HEK293 (cell line): ENCODE data around the gene CREBBP.

Source experiments
- CTCF ChIA-PET: fragments of 350-600 bp; formaldehyde crosslinking; extraction: SDS; loops from one replicate; lab custom pipeline; 2021; ENCODE audit warnings: antibody characterized with exemption; lab: Yijun Ruan, JAX
- POLR2A ChIA-PET: fragments of 300-600 bp; formaldehyde crosslinking; extraction: SDS; loops from one replicate; lab custom pipeline; 2020; ENCODE audit warnings: antibody characterized with exemption, inconsistent platforms; lab: Yijun Ruan, JAX
- H3K27ac ChIP-seq: fragments of 200-500 bp; sonication (Bioruptor generic); 2 replicates; pipeline ENCODE4 v1.5.1; 2014; ENCODE audit warnings: low read depth, low read length, control low read depth, inconsistent platforms; ENCODE audit errors: extremely low read depth
- H3K36me3 ChIP-seq, 2 experiments: fragments of 200-500 bp in 1 of 2; sonication (Bioruptor generic) in 1 of 2; 1 replicate in 1 of 2; 2 replicates in 1 of 2; pipeline ENCODE4 v1.5.1; 2014 to 2017; ENCODE audit warnings: inconsistent platforms in 2 of 2, low read length in 2 of 2; ENCODE audit not compliant: control insufficient read depth in 2 of 2, insufficient read depth in 1 of 2
- H3K4me1 ChIP-seq: fragments of 200-500 bp; sonication (Bioruptor generic); 2 replicates; pipeline ENCODE4 v1.5.1; 2014; ENCODE audit warnings: mild to moderate bottlenecking, low read length, inconsistent platforms; ENCODE audit not compliant: control insufficient read depth, insufficient read depth
- H3K4me3 ChIP-seq: 2 replicates; pipeline ENCODE4 v1.5.1; 2011; ENCODE audit warnings: low read depth, mild to moderate bottlenecking, control low read depth, low read length, moderate library complexity
- H3K9me3 ChIP-seq: fragments of 200-500 bp; sonication (Bioruptor generic); 2 replicates; pipeline ENCODE4 v1.5.1; 2014; ENCODE audit warnings: low read depth, low read length, inconsistent platforms; ENCODE audit not compliant: control insufficient read depth, insufficient read depth
- GLI2 ChIP-seq: fragments of 450-650 bp; formaldehyde crosslinking; IDR thresholded peaks from 2 replicates; pipeline ENCODE4; 2017; ENCODE audit warnings: missing biosample characterization, missing genetic modification characterization, low read depth, borderline replicate concordance
- MYNN ChIP-seq: fragments of 450-650 bp; formaldehyde crosslinking; IDR thresholded peaks from 2 replicates; pipeline ENCODE4 v1.5.1; 2016; ENCODE audit warnings: missing biosample characterization, missing genetic modification characterization, borderline replicate concordance
- SCRT2 ChIP-seq: fragments of 450-650 bp; formaldehyde crosslinking; IDR thresholded peaks from 2 replicates; pipeline ENCODE4 v1.5.1; 2016; ENCODE audit warnings: missing biosample characterization, missing genetic modification characterization
- WT1 ChIP-seq: fragments of 450-650 bp; formaldehyde crosslinking; IDR thresholded peaks from 2 replicates; pipeline ENCODE4 v1.5.1; 2016; ENCODE audit warnings: missing biosample characterization, missing genetic modification characterization
- YY2 ChIP-seq: fragments of 450-650 bp; formaldehyde crosslinking; IDR thresholded peaks from 2 replicates; pipeline ENCODE4 v1.5.1; 2016; ENCODE audit warnings: missing biosample characterization, missing genetic modification characterization
- ZBTB21 ChIP-seq: fragments of 450-650 bp; formaldehyde crosslinking; IDR thresholded peaks from 2 replicates; pipeline ENCODE4 v1.5.1; 2017; ENCODE audit warnings: missing biosample characterization, missing genetic modification characterization
- ZBTB26 ChIP-seq: fragments of 450-650 bp; formaldehyde crosslinking; optimal IDR thresholded peaks from 2 replicates; pipeline ENCODE3; 2016; ENCODE audit warnings: missing biosample characterization, mild to moderate bottlenecking, missing genetic modification characterization
- ZBTB8A ChIP-seq: fragments of 450-650 bp; formaldehyde crosslinking; IDR thresholded peaks from 2 replicates; pipeline ENCODE4 v1.5.1; 2016; ENCODE audit warnings: missing biosample characterization, missing genetic modification characterization
- ZFP41 ChIP-seq: fragments of 450-650 bp; formaldehyde crosslinking; IDR thresholded peaks from 2 replicates; pipeline ENCODE4 v1.5.1; 2016; ENCODE audit warnings: missing biosample characterization, missing genetic modification characterization, borderline replicate concordance
- ZIC2 ChIP-seq: fragments of 450-650 bp; formaldehyde crosslinking; IDR thresholded peaks from 2 replicates; pipeline ENCODE4 v1.5.1; 2016; ENCODE audit warnings: missing biosample characterization, missing genetic modification characterization
- ZNF140 ChIP-seq: fragments of 450-650 bp; formaldehyde crosslinking; IDR thresholded peaks from 2 replicates; pipeline ENCODE4 v1.5.1; 2016; ENCODE audit warnings: missing biosample characterization, missing genetic modification characterization
- ZNF174 ChIP-seq: fragments of 450-650 bp; formaldehyde crosslinking; IDR thresholded peaks from 2 replicates; pipeline ENCODE4 v1.5.0; 2017; ENCODE audit warnings: missing biosample characterization, mild to moderate bottlenecking, missing genetic modification characterization
- ZNF2 ChIP-seq: fragments of 450-650 bp; formaldehyde crosslinking; IDR thresholded peaks from 2 replicates; pipeline ENCODE4 v1.5.1; 2016; ENCODE audit warnings: missing biosample characterization, missing genetic modification characterization
- ZNF221 ChIP-seq: fragments of 450-650 bp; formaldehyde crosslinking; IDR thresholded peaks from 2 replicates; pipeline ENCODE4 v1.5.1; 2017; ENCODE audit warnings: missing biosample characterization, missing genetic modification characterization, borderline replicate concordance
- ZNF223 ChIP-seq: fragments of 450-650 bp; formaldehyde crosslinking; IDR thresholded peaks from 2 replicates; pipeline ENCODE4 v1.5.1; 2016; ENCODE audit warnings: missing biosample characterization, missing genetic modification characterization
- ZNF302 ChIP-seq: fragments of 450-650 bp; formaldehyde crosslinking; IDR thresholded peaks from 2 replicates; pipeline ENCODE4 v1.5.1; 2016; ENCODE audit warnings: missing biosample characterization, missing genetic modification characterization, low read depth
- ZNF341 ChIP-seq: fragments of 450-650 bp; formaldehyde crosslinking; IDR thresholded peaks from 2 replicates; pipeline ENCODE4; 2016; ENCODE audit warnings: low read depth, missing biosample characterization, missing genetic modification characterization
- ZNF391 ChIP-seq: fragments of 450-650 bp; formaldehyde crosslinking; IDR thresholded peaks from 2 replicates; pipeline ENCODE4 v1.5.1; 2016; ENCODE audit warnings: low read depth, missing biosample characterization, missing genetic modification characterization, borderline replicate concordance
- ZNF473 ChIP-seq: fragments of 450-650 bp; formaldehyde crosslinking; IDR thresholded peaks from 2 replicates; pipeline ENCODE4 v1.5.1; 2017; ENCODE audit warnings: missing biosample characterization, missing genetic modification characterization
- ZNF548 ChIP-seq: fragments of 450-650 bp; formaldehyde crosslinking; IDR thresholded peaks from 2 replicates; pipeline ENCODE4 v1.5.1; 2016; ENCODE audit warnings: missing biosample characterization, missing genetic modification characterization
- ZNF585B ChIP-seq: fragments of 450-650 bp; formaldehyde crosslinking; IDR thresholded peaks from 2 replicates; pipeline ENCODE4 v1.5.1; 2016; ENCODE audit warnings: missing biosample characterization, missing genetic modification characterization
- ZNF624 ChIP-seq: fragments of 450-650 bp; formaldehyde crosslinking; IDR thresholded peaks from 2 replicates; pipeline ENCODE4 v1.5.1; 2017; ENCODE audit warnings: missing biosample characterization, missing genetic modification characterization
- ZNF629 ChIP-seq: fragments of 450-650 bp; formaldehyde crosslinking; IDR thresholded peaks from 2 replicates; pipeline ENCODE4 v1.5.1; 2017; ENCODE audit warnings: missing biosample characterization, missing genetic modification characterization
- ZNF658 ChIP-seq: fragments of 450-650 bp; formaldehyde crosslinking; IDR thresholded peaks from 2 replicates; pipeline ENCODE4; 2016; ENCODE audit warnings: missing biosample characterization, missing genetic modification characterization
- ZNF747 ChIP-seq: fragments of 450-650 bp; formaldehyde crosslinking; IDR thresholded peaks from 2 replicates; pipeline ENCODE4 v1.5.1; 2016; ENCODE audit warnings: missing biosample characterization, missing genetic modification characterization
- ZNF785 ChIP-seq: fragments of 450-650 bp; formaldehyde crosslinking; IDR thresholded peaks from 2 replicates; pipeline ENCODE4 v1.5.1; 2016; ENCODE audit warnings: missing biosample characterization, missing genetic modification characterization
- ZNF791 ChIP-seq: fragments of 450-650 bp; formaldehyde crosslinking; IDR thresholded peaks from 2 replicates; pipeline ENCODE4 v1.5.1; 2016; ENCODE audit warnings: missing biosample characterization, missing genetic modification characterization
- ZSCAN18 ChIP-seq: fragments of 450-650 bp; formaldehyde crosslinking; IDR thresholded peaks from 2 replicates; pipeline ENCODE4 v1.5.1; 2016; ENCODE audit warnings: missing biosample characterization, missing genetic modification characterization
- TF ChIP-seq, protein P1 (sequence below): fragments of 450-650 bp; formaldehyde crosslinking; IDR thresholded peaks from 2 replicates; pipeline ENCODE4; 2016; ENCODE audit warnings: missing biosample characterization, missing genetic modification characterization
- TF ChIP-seq, protein P2 (sequence below): fragments of 450-650 bp; formaldehyde crosslinking; IDR thresholded peaks from 2 replicates; pipeline ENCODE4 v1.5.1; 2016; ENCODE audit warnings: missing biosample characterization, missing genetic modification characterization

The CREBBP gene

DNA sequence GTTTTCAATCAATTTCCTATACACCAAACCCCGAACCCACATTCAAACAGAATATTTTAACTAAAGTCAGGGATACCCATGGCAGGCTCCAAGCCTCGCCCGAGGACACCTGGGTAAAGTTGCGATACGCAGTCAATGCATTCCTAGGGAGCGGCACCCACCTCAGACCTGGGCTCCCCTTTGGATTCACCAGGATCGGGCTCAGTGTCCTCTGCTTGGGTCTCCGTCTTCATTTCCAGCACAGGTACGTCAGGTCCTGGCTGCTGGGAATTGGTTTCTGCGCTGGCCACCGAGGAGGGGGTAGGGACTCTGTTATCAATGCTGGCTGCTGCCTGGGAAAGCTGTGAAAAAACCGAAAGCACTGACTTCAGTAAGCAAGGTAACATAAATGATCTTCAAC lies 111.5 kb downstream of the CREBBP start:
- ChIA-PET POLR2A (no interaction called here), CTCF (interaction anchor here (0.7 kb wide), 2 partner anchors 50 to 161 kb away, joined by 3 to 5 read pairs; no protein-coding TSS in a partner anchor)
- no peak for TF ChIP-seq ZNF548
- Histone ChIP-seq H3K9me3 (no peaks in the 10 kb centered on the region), H3K27ac (no peak overlapping the region), H3K4me3 (no peak overlapping the region), H3K36me3 (peaks cover 37 to 91% of the 10 kb centered on the region in 2 experiments; a peak in 2 of 3 replicates), H3K4me1 (peaks cover 4% of the 10 kb centered on the region)

GRCh38 chr16:3767333-3767986 lies 113.1 kb downstream of the CREBBP start:
- ChIA-PET CTCF (no interaction called here), POLR2A (no interaction called here)
- TF ChIP-seq ZNF785 (tag by site-specific recombination): no peak
- no peak for TF ChIP-seq ZNF624 (tag by site-specific recombination)
- TF ChIP-seq MYNN: no peak
- no peak for TF ChIP-seq YY2 (tag by site-specific recombination)
- TF ChIP-seq ZBTB26 (tag by site-specific recombination): no peak
- no peak for TF ChIP-seq SCRT2 (tag by site-specific recombination)
- TF ChIP-seq ZNF174 (tag by site-specific recombination): no peak
- no peak for TF ChIP-seq ZNF658 (tag by site-specific recombination)
- no peak for TF ChIP-seq ZNF223 (tag by site-specific recombination)
- TF ChIP-seq ZNF585B (tag by site-specific recombination): no peak
- no peak for TF ChIP-seq WT1
- TF ChIP-seq ZNF473 (tag by site-specific recombination): no peak
- TF ChIP-seq ZNF629: no peak
- no peak for TF ChIP-seq ZNF140 (tag by site-specific recombination)
- TF ChIP-seq ZNF302 (tag by site-specific recombination): no peak
- TF ChIP-seq ZNF391: no peak
- no peak for TF ChIP-seq ZNF791 (tag by site-specific recombination)
- Histone ChIP-seq H3K4me3 (no peak overlapping the region), H3K36me3 (peaks cover 37 to 93% of the 10 kb centered on the region in 2 experiments; a peak in 2 of 3 replicates), H3K27ac (no peak overlapping the region), H3K4me1 (peaks cover 3% of the 10 kb centered on the region), H3K9me3 (no peaks in the 10 kb centered on the region)

DNA sequence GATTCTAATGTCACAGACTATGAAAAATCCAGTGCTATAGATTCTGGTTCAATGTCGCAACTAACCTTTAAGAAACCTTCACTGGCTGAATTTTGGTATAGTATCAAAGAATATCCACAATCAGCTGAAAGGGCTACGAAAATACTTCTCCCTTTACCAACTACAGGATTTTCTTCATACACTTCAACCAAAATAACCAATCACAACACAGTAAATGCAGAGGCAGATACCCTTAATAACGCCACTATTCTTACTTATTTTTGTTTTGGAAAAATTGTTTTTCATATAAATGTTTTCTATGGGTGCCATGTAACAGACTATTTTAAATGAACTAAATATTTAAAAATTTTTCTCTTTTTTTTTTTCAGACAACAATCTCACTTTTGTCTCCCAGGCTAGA lies 114.3 kb downstream of the CREBBP start:
- CTCF ChIA-PET: no interaction called here
- Histone ChIP-seq H3K4me1 (no peaks in the 10 kb centered on the region), H3K27ac (no peak overlapping the region), H3K36me3 (peaks cover 36 to 94% of the 10 kb centered on the region in 2 experiments; a peak in 2 of 3 replicates), H3K9me3 (no peaks in the 10 kb centered on the region), H3K4me3 (no peak overlapping the region)
- POLR2A ChIA-PET: no interaction called here
- TF ChIP-seq, protein P1, sequence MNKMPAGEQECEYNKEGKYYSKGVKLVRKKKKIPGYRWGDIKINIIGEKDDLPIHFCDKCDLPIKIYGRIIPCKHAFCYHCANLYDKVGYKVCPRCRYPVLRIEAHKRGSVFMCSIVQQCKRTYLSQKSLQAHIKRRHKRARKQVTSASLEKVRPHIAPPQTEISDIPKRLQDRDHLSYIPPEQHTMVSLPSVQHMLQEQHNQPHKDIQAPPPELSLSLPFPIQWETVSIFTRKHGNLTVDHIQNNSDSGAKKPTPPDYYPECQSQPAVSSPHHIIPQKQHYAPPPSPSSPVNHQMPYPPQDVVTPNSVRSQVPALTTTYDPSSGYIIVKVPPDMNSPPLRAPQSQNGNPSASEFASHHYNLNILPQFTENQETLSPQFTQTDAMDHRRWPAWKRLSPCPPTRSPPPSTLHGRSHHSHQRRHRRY (tag by site-specific recombination): no peak
- TF ChIP-seq ZBTB8A (no peak), ZSCAN18 (tag by site-specific recombination) (no peak), ZIC2 (tag by site-specific recombination) (no peak), GLI2 (tag by site-specific recombination) (no peak), ZNF747 (tag by site-specific recombination) (no peak), ZNF221 (tag by site-specific recombination) (no peak), ZNF2 (tag by site-specific recombination) (no peak), ZNF341 (no peak), ZBTB21 (tag by site-specific recombination) (no peak), ZFP41 (no peak)
- TF ChIP-seq, protein P2, sequence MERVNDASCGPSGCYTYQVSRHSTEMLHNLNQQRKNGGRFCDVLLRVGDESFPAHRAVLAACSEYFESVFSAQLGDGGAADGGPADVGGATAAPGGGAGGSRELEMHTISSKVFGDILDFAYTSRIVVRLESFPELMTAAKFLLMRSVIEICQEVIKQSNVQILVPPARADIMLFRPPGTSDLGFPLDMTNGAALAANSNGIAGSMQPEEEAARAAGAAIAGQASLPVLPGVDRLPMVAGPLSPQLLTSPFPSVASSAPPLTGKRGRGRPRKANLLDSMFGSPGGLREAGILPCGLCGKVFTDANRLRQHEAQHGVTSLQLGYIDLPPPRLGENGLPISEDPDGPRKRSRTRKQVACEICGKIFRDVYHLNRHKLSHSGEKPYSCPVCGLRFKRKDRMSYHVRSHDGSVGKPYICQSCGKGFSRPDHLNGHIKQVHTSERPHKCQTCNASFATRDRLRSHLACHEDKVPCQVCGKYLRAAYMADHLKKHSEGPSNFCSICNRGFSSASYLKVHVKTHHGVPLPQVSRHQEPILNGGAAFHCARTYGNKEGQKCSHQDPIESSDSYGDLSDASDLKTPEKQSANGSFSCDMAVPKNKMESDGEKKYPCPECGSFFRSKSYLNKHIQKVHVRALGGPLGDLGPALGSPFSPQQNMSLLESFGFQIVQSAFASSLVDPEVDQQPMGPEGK: no peak
